Stimulated activated naive CD8-positive, alpha-beta T cell treated with anti-CD3 and anti-CD28 coated beads, Interleukin-15, Interleukin-2, amounts not matched to agents 100 ng/mL and 50 ng/mL, for 24 hours (primary cell): ENCODE data around the gene ST6GALNAC6.
"Not testable (repeated sequence)": the region's sequence is repeated elsewhere in the genome, so short reads cannot be mapped to it uniquely, and the experiment has no call there.

Experiments
- H3K27ac Mint-ChIP-seq: one replicate; pipeline ENCODE4 v1.8.0; 2021; ENCODE audit warnings: mild to moderate bottlenecking, mixed read lengths
- H3K27me3 Mint-ChIP-seq: one replicate; pipeline ENCODE4 v1.8.0; 2021; ENCODE audit warnings: mixed read lengths
- H3K36me3 Mint-ChIP-seq: one replicate; pipeline ENCODE4 v1.8.0; 2021; ENCODE audit warnings: low read depth, mixed read lengths
- H3K4me1 Mint-ChIP-seq: one replicate; pipeline ENCODE4 v1.8.0; 2021; ENCODE audit warnings: low read depth, mixed read lengths
- H3K4me3 Mint-ChIP-seq: one replicate; pipeline ENCODE4 v1.8.0; 2021; ENCODE audit warnings: mild to moderate bottlenecking, mixed read lengths
- H3K9me3 Mint-ChIP-seq: one replicate; pipeline ENCODE4 v1.8.0; 2021; ENCODE audit warnings: mixed read lengths

Gene ST6GALNAC6

GRCh38 chr9:127897193-127897692, 2.2 kb downstream of the ST6GALNAC6 start:
- Mint-ChIP-seq H3K9me3 (no peaks in the 10 kb centered on the region), H3K4me3 (peak overlapping the region; percentile 57), H3K27ac (no peak overlapping the region), H3K27me3 (no peaks in the 10 kb centered on the region), H3K4me1 (peaks cover 33% of the 10 kb centered on the region), H3K36me3 (peaks cover 46% of the 10 kb centered on the region)

- Mint-ChIP-seq H3K36me3 (peaks cover 50% of the 10 kb centered on the region), H3K4me3 (no peak overlapping the region), H3K27ac (no peak overlapping the region), H3K4me1 (peaks cover 31% of the 10 kb centered on the region), H3K27me3 (no peaks in the 10 kb centered on the region), H3K9me3 (no peaks in the 10 kb centered on the region)
Observed at GRCh38 chr9:127896395-127897192, 2.8 kb downstream of the ST6GALNAC6 start.

GRCh38 chr9:127895811-127896210, 3.6 kb downstream of the ST6GALNAC6 start:
- H3K36me3 Mint-ChIP-seq, result peaks cover 58% of the 10 kb centered on the region
- no peaks in the 10 kb centered on the region for H3K27me3 Mint-ChIP-seq
- no peak overlapping the region for H3K27ac Mint-ChIP-seq
- no peak overlapping the region for H3K4me3 Mint-ChIP-seq
- H3K9me3 Mint-ChIP-seq, result no peaks in the 10 kb centered on the region
- peaks cover 26% of the 10 kb centered on the region for H3K4me1 Mint-ChIP-seq

DNA sequence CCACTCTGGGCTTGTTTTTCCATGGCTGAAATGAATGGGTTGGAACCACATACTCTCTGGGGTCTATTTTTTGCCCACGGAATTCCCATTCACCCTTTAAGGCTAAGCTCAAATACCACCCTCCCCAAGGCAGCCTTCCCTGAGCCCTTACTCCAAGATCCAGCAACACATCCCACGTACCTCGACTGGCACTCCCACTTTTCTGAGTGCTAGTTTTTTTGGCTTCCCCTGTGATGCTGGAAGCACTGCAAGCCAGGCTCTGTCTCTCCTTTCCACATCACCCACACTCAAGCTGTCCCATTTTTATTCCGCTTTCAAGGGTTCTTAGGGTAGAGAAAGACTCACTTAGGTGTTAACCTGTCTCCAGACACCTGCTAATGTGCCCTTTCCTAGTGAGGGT, 6.0 kb downstream of the ST6GALNAC6 start:
- peaks cover 17% of the 10 kb centered on the region for H3K4me1 Mint-ChIP-seq
- no peak overlapping the region for H3K4me3 Mint-ChIP-seq
- H3K9me3 Mint-ChIP-seq, result no peaks in the 10 kb centered on the region
- no peak overlapping the region for H3K27ac Mint-ChIP-seq
- H3K27me3 Mint-ChIP-seq, result no peaks in the 10 kb centered on the region
- H3K36me3 Mint-ChIP-seq, result peaks cover 71% of the 10 kb centered on the region

GRCh38 chr9:127892831-127893230, 6.6 kb downstream of the ST6GALNAC6 start:
- no peak overlapping the region for H3K27ac Mint-ChIP-seq

GRCh38 chr9:127890053-127890452, 9.3 kb downstream of the ST6GALNAC6 start:
- H3K4me3 Mint-ChIP-seq, result no peak overlapping the region
- H3K4me1 Mint-ChIP-seq, result peaks cover 10% of the 10 kb centered on the region
- H3K27me3 Mint-ChIP-seq, result no peaks in the 10 kb centered on the region
- no peak overlapping the region for H3K27ac Mint-ChIP-seq
- peaks cover 73% of the 10 kb centered on the region for H3K36me3 Mint-ChIP-seq
- no peaks in the 10 kb centered on the region for H3K9me3 Mint-ChIP-seq

More at GRCh38 chr9:127892831-127893230, 6.6 kb downstream of the ST6GALNAC6 start:
- Mint-ChIP-seq H3K4me3 (no peak overlapping the region), H3K9me3 (no peaks in the 10 kb centered on the region), H3K4me1 (peaks cover 14% of the 10 kb centered on the region), H3K36me3 (peaks cover 73% of the 10 kb centered on the region), H3K27me3 (no peaks in the 10 kb centered on the region)

DNA sequence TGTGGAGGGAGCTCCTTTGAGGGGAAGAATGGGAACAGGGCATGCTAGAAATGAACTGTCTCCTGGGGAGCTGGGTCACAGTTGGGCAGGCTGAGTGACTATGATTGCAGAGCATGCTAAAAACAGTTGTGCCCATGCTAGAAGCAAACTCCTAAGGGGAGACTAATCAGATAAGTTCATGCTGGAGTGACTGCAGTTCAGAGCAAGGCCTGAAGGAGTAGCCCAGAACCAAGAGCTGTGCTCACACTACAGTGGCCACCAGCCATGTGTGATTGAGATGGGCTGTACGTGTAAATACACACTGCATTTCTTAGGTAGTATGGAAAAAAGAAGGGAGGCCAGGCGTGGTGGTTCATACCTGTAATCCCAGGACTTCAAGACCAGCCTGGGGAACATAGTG, 11.6 kb downstream of the ST6GALNAC6 start:
- Mint-ChIP-seq H3K27me3 (no peaks in the 10 kb centered on the region), H3K4me1 (peaks cover 5% of the 10 kb centered on the region), H3K9me3 (no peaks in the 10 kb centered on the region), H3K27ac (no peak overlapping the region), H3K4me3 (no peak overlapping the region), H3K36me3 (peaks cover 57% of the 10 kb centered on the region)

GRCh38 chr9:127886401-127886972, 12.9 kb downstream of the ST6GALNAC6 start:
- Mint-ChIP-seq H3K9me3 (no peaks in the 10 kb centered on the region), H3K27me3 (no peaks in the 10 kb centered on the region), H3K36me3 (peaks cover 50% of the 10 kb centered on the region), H3K27ac (peak overlapping the region; percentile 52), H3K4me1 (peaks cover 5% of the 10 kb centered on the region), H3K4me3 (no peak overlapping the region)

- Mint-ChIP-seq H3K27me3 (no peaks in the 10 kb centered on the region), H3K27ac (no peak overlapping the region), H3K9me3 (no peaks in the 10 kb centered on the region), H3K36me3 (peaks cover 43% of the 10 kb centered on the region), H3K4me3 (no peak overlapping the region), H3K4me1 (peaks cover 5% of the 10 kb centered on the region)
Observed at GRCh38 chr9:127885508-127886281, 13.7 kb downstream of the ST6GALNAC6 start.

DNA sequence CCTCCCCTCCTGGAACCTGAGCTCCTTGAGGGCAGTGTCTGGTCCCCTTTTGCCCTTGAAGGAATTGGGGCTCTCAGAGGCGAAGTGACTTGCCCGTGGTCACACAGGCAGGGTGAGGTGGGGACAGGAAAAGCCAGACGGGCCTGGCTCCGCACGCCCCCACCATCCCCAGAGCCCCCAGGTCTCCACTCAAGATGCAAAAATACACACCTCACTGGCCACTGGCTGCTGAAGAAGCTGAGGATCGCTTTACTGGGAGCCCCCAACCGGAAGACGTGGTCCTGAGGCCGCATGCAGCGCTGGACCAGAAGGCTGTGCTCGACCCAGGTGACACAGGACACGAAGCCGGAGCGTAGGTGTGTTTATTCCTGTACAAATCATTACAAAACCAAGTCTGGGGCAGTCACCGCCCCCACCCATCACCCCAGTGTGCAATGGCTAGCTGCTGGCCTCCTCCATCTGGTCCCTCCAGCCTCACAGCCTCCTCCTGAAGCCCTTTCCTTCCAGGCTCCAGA, 14.4 kb downstream of the ST6GALNAC6 start:
- no peak overlapping the region for H3K4me3 Mint-ChIP-seq
- H3K27me3 Mint-ChIP-seq, result no peaks in the 10 kb centered on the region
- no peak overlapping the region for H3K27ac Mint-ChIP-seq
- H3K36me3 Mint-ChIP-seq, result peaks cover 38% of the 10 kb centered on the region
- peaks cover 5% of the 10 kb centered on the region for H3K4me1 Mint-ChIP-seq
- H3K9me3 Mint-ChIP-seq, result no peaks in the 10 kb centered on the region

- Mint-ChIP-seq H3K4me3 (no peak overlapping the region), H3K27me3 (no peaks in the 10 kb centered on the region), H3K36me3 (peaks cover 36% of the 10 kb centered on the region), H3K27ac (no peak overlapping the region), H3K4me1 (peaks cover 5% of the 10 kb centered on the region), H3K9me3 (no peaks in the 10 kb centered on the region)
Observed at GRCh38 chr9:127884427-127884911, 14.9 kb downstream of the ST6GALNAC6 start.

GRCh38 chr9:127883959-127884358, 15.4 kb downstream of the ST6GALNAC6 start:
- peaks cover 7% of the 10 kb centered on the region for H3K4me1 Mint-ChIP-seq
- H3K36me3 Mint-ChIP-seq, result peaks cover 36% of the 10 kb centered on the region
- H3K9me3 Mint-ChIP-seq, result no peaks in the 10 kb centered on the region
- H3K27me3 Mint-ChIP-seq, result no peaks in the 10 kb centered on the region
- H3K4me3 Mint-ChIP-seq, result no peak overlapping the region
- H3K27ac Mint-ChIP-seq, result no peak overlapping the region

DNA sequence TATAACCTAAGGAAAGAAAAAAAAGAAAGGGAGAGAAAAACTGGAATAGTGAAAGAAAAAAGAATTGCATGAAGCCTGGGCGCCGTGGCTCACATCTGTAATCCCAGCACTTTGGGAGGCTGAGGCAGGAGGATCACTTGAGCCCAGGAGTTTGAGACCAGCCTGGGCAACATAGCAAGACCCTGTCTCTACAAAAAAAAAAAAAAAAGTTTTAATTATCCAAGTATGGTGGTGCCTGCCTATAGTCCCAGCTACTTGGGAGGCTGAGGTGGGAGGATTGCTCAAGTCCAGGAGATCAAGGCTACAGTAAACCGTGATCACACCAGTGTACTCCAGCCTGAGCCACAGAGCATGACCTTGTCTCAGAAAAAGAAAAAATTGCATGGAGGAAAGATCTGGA, 17.7 kb downstream of the ST6GALNAC6 start:
- H3K27ac Mint-ChIP-seq, result peak overlapping the region; percentile 21
- peaks cover 13% of the 10 kb centered on the region for H3K4me1 Mint-ChIP-seq
- H3K9me3 Mint-ChIP-seq, H3K27me3 Mint-ChIP-seq, H3K4me3 Mint-ChIP-seq: not testable (repeated sequence)
- peaks cover 23% of the 10 kb centered on the region for H3K36me3 Mint-ChIP-seq

- H3K27me3 Mint-ChIP-seq, result no peaks in the 10 kb centered on the region
- no peaks in the 10 kb centered on the region for H3K9me3 Mint-ChIP-seq
- H3K36me3 Mint-ChIP-seq, result peaks cover 17% of the 10 kb centered on the region
- no peak overlapping the region for H3K27ac Mint-ChIP-seq
- no peak overlapping the region for H3K4me3 Mint-ChIP-seq
- peaks cover 13% of the 10 kb centered on the region for H3K4me1 Mint-ChIP-seq
Observed at GRCh38 chr9:127880143-127880542, 19.3 kb downstream of the ST6GALNAC6 start.
